Trophoblast cell (in vitro differentiated cells and primary cell): ENCODE results near the gene ZNF423.

Experiments
- DNase-seq, 2 donors: peaks; one replicate each; pipeline ENCODE4 v3.0.0-alpha.2; 2016
- H2AFZ ChIP-seq: 2 replicates; pipeline ENCODE4 v1.6.1; 2013; ENCODE audit warnings: low read length, moderate library complexity, mild to moderate bottlenecking; ENCODE audit not compliant: insufficient read depth, poor library complexity
- H2AK5ac ChIP-seq: 2 replicates; pipeline ENCODE4 v1.6.1; 2013; ENCODE audit warnings: mild to moderate bottlenecking, low read length
- H2BK120ac ChIP-seq: 2 replicates; pipeline ENCODE4 v1.6.1; 2013; ENCODE audit warnings: low read length, mild to moderate bottlenecking, moderate library complexity; ENCODE audit not compliant: insufficient read depth, poor library complexity
- H2BK12ac ChIP-seq: 2 replicates; pipeline ENCODE4 v1.6.1; 2013; ENCODE audit warnings: mild to moderate bottlenecking, low read length, moderate library complexity
- H2BK5ac ChIP-seq: 2 replicates; pipeline ENCODE4 v1.6.1; 2013; ENCODE audit warnings: low read length, low read depth, moderate library complexity, mild to moderate bottlenecking; ENCODE audit not compliant: poor library complexity
- H3K14ac ChIP-seq: 2 replicates; pipeline ENCODE4 v1.6.1; 2013; ENCODE audit warnings: mild to moderate bottlenecking, low read length
- H3K18ac ChIP-seq: 2 replicates; pipeline ENCODE4 v1.6.1; 2013; ENCODE audit warnings: mild to moderate bottlenecking, low read length
- H3K23ac ChIP-seq: 2 replicates; pipeline ENCODE4 v1.6.1; 2013; ENCODE audit warnings: low read length
- H3K27ac ChIP-seq: 2 replicates; pipeline ENCODE4 v1.5.1; 2013; ENCODE audit warnings: low read depth, mild to moderate bottlenecking, inconsistent platforms, low read length, moderate library complexity
- H3K27me3 ChIP-seq: 2 replicates; pipeline ENCODE4 v1.6.1; 2013; ENCODE audit warnings: inconsistent platforms, mild to moderate bottlenecking, low read length, moderate library complexity; ENCODE audit not compliant: insufficient read depth
- H3K36me3 ChIP-seq, 2 experiments: 1 replicate in 1 of 2; 2 replicates in 1 of 2; pipeline ENCODE4 v1.6.1; 2013; ENCODE audit warnings: low read length in 2 of 2, mild to moderate bottlenecking in 2 of 2, moderate library complexity in 1 of 2; ENCODE audit not compliant: insufficient read depth in 2 of 2, control insufficient read depth in 1 of 2
- H3K4ac ChIP-seq: 2 replicates; pipeline ENCODE4 v1.6.1; 2013; ENCODE audit warnings: low read depth, mild to moderate bottlenecking, low read length, moderate library complexity
- H3K4me1 ChIP-seq, 2 experiments: 1 replicate in 1 of 2; 2 replicates in 1 of 2; pipeline ENCODE4 v1.6.1; 2013; ENCODE audit warnings: low read length in 2 of 2, mild to moderate bottlenecking in 2 of 2, moderate library complexity in 1 of 2; ENCODE audit not compliant: insufficient read depth in 2 of 2, control insufficient read depth in 1 of 2
- H3K4me2 ChIP-seq: 2 replicates; pipeline ENCODE4 v1.6.1; 2013; ENCODE audit warnings: inconsistent platforms, mild to moderate bottlenecking, low read length, moderate library complexity
- H3K4me3 ChIP-seq: 2 replicates; pipeline ENCODE4 v1.5.1; 2013; ENCODE audit warnings: mild to moderate bottlenecking, low read depth, low read length, inconsistent platforms
- H3K79me1 ChIP-seq: one replicate; pipeline ENCODE4 v1.6.1; 2013; ENCODE audit warnings: low read length
- H3K79me2 ChIP-seq: 2 replicates; pipeline ENCODE4 v1.6.1; 2013; ENCODE audit warnings: low read length, mild to moderate bottlenecking; ENCODE audit not compliant: control insufficient read depth, insufficient read depth, poor library complexity
- H3K9ac ChIP-seq: 2 replicates; pipeline ENCODE4 v1.6.1; 2013; ENCODE audit warnings: mild to moderate bottlenecking, low read length
- H3K9me3 ChIP-seq: 2 replicates; pipeline ENCODE4 v1.6.1; 2013; ENCODE audit warnings: low read depth, mild to moderate bottlenecking, control low read depth, inconsistent platforms, low read length; ENCODE audit not compliant: insufficient read depth
- H4K12ac ChIP-seq: 2 replicates; pipeline ENCODE4 v1.6.1; 2013; ENCODE audit warnings: low read depth, mild to moderate bottlenecking, low read length, moderate library complexity
- H4K8ac ChIP-seq: 2 replicates; pipeline ENCODE4 v1.6.1; 2013; ENCODE audit warnings: low read depth, mild to moderate bottlenecking, low read length, moderate library complexity
- H4K91ac ChIP-seq: one replicate; pipeline ENCODE4 v1.6.1; 2013; ENCODE audit warnings: low read depth, mild to moderate bottlenecking, low read length, moderate library complexity
- WGBS: extraction: QIAGEN DNeasy Blood & Tissue Kit; methylation state at CpG from one replicate; pipeline ENCODE4 v1.1.7; 2013; ENCODE audit warnings: missing lambda C conversion rate; ENCODE audit not compliant: insufficient read length, insufficient coverage; ENCODE audit errors: extremely low coverage; 5-methylcytosine and 5-hydroxymethylcytosine counted together

Gene ZNF423

GRCh38 chr16:49717689-49718088 lies 138.2 kb downstream of the ZNF423 start:
- H3K36me3 ChIP-seq: no peaks in the 10 kb centered on the region
- DNase-seq: no peak
- no peak overlapping the region for H3K4me2 ChIP-seq
- H3K79me1 ChIP-seq: no peaks in the 10 kb centered on the region
- H3K9me3 ChIP-seq: peaks cover 6% of the 10 kb centered on the region
- H4K12ac ChIP-seq: no peak overlapping the region
- H3K27me3 ChIP-seq: no peaks in the 10 kb centered on the region
- H3K4me3 ChIP-seq: no peak overlapping the region
- H3K9ac ChIP-seq: no peak overlapping the region
- no peak overlapping the region for H2AK5ac ChIP-seq
- H3K4ac ChIP-seq: no peak overlapping the region
- H3K27ac ChIP-seq: no peak overlapping the region
- no peak overlapping the region for H3K14ac ChIP-seq
- H3K18ac ChIP-seq: no peak overlapping the region
- no peak overlapping the region for H2AFZ ChIP-seq
- H2BK120ac ChIP-seq: no peak overlapping the region
- H4K8ac ChIP-seq: no peak overlapping the region
- no peak overlapping the region for H4K91ac ChIP-seq
- H2BK5ac ChIP-seq: no peak overlapping the region
- H3K79me2 ChIP-seq: no peaks in the 10 kb centered on the region
- WGBS: no CpG with 5 or more reads among the region's 4 CpGs
- H2BK12ac ChIP-seq: no peak overlapping the region
- H3K23ac ChIP-seq: no peak overlapping the region
- peaks cover 0 to 2% of the 10 kb centered on the region in 2 experiments for H3K4me1 ChIP-seq

GRCh38 chr16:49716339-49716934 lies 139.5 kb downstream of the ZNF423 start:
- WGBS: no CpG with 5 or more reads among the region's 12 CpGs
- Histone ChIP-seq H2BK120ac (no peak overlapping the region), H2AK5ac (no peak overlapping the region), H2AFZ (no peak overlapping the region), H3K79me1 (no peaks in the 10 kb centered on the region), H3K23ac (no peak overlapping the region), H4K8ac (no peak overlapping the region), H3K18ac (no peak overlapping the region), H3K4me1 (peaks cover 0 to 2% of the 10 kb centered on the region in 2 experiments), H3K27ac (no peak overlapping the region), H3K9ac (no peak overlapping the region), H3K4me3 (peak overlapping the region; percentile 20), H3K79me2 (no peaks in the 10 kb centered on the region), H3K27me3 (no peaks in the 10 kb centered on the region), H3K9me3 (peaks cover 5% of the 10 kb centered on the region), H3K4me2 (no peak overlapping the region), H3K14ac (no peak overlapping the region), H4K91ac (no peak overlapping the region), H3K4ac (no peak overlapping the region), H2BK5ac (no peak overlapping the region), H3K36me3 (no peaks in the 10 kb centered on the region), H2BK12ac (no peak overlapping the region), H4K12ac (no peak overlapping the region)
- DNase-seq: no peak

GRCh38 chr16:49713770-49714169 lies 142.1 kb downstream of the ZNF423 start:
- Histone ChIP-seq H3K4me2 (no peak overlapping the region), H3K4me3 (no peak overlapping the region), H3K14ac (no peak overlapping the region), H2BK5ac (no peak overlapping the region), H2BK12ac (no peak overlapping the region), H3K18ac (no peak overlapping the region), H3K27ac (no peak overlapping the region), H3K27me3 (no peaks in the 10 kb centered on the region), H3K36me3 (no peaks in the 10 kb centered on the region), H3K79me2 (no peaks in the 10 kb centered on the region), H3K4ac (no peak overlapping the region), H4K91ac (no peak overlapping the region), H3K4me1 (peaks cover 0 to 2% of the 10 kb centered on the region in 2 experiments), H2AFZ (no peak overlapping the region), H3K9me3 (peaks cover 5% of the 10 kb centered on the region), H3K23ac (no peak overlapping the region), H2BK120ac (no peak overlapping the region), H3K79me1 (no peaks in the 10 kb centered on the region), H4K12ac (no peak overlapping the region), H2AK5ac (no peak overlapping the region), H4K8ac (no peak overlapping the region), H3K9ac (no peak overlapping the region)
- DNase-seq: no peak
- no CpG with 5 or more reads among the region's 10 CpGs for WGBS

- H3K27ac ChIP-seq: no peak overlapping the region
- peaks cover 5% of the 10 kb centered on the region for H3K9me3 ChIP-seq
- no peak overlapping the region for H4K91ac ChIP-seq
- DNase-seq: no peak
- H2BK5ac ChIP-seq: no peak overlapping the region
- H3K14ac ChIP-seq: no peak overlapping the region
- H2BK12ac ChIP-seq: no peak overlapping the region
- no peaks in the 10 kb centered on the region for H3K27me3 ChIP-seq
- H3K4me3 ChIP-seq: no peak overlapping the region
- no peaks in the 10 kb centered on the region for H3K79me2 ChIP-seq
- no peak overlapping the region for H4K12ac ChIP-seq
- H3K4ac ChIP-seq: no peak overlapping the region
- no peak overlapping the region for H2AFZ ChIP-seq
- H3K36me3 ChIP-seq: no peaks in the 10 kb centered on the region
- no peak overlapping the region for H2BK120ac ChIP-seq
- H2AK5ac ChIP-seq: no peak overlapping the region
- no peak overlapping the region for H3K4me2 ChIP-seq
- H3K18ac ChIP-seq: no peak overlapping the region
- H3K79me1 ChIP-seq: no peaks in the 10 kb centered on the region
- H3K4me1 ChIP-seq: peaks cover 0 to 2% of the 10 kb centered on the region in 2 experiments
- no peak overlapping the region for H4K8ac ChIP-seq
- H3K23ac ChIP-seq: no peak overlapping the region
- no peak overlapping the region for H3K9ac ChIP-seq
- no CpG with 5 or more reads among the region's 16 CpGs for WGBS
Observed at GRCh38 chr16:49712542-49712941, 143.4 kb downstream of the ZNF423 start.
